22Rv1 (cell line): ENCODE data around the gene CEP85.

ENCODE experiments used
- CTCF ChIP-seq: fragments of 450-650 bp; IDR thresholded peaks from 2 replicates; pipeline ENCODE4 v1.5.1; 2017; ENCODE audit warnings: mild to moderate bottlenecking
- ZFX ChIP-seq: fragments of 450-650 bp; IDR thresholded peaks from 2 replicates; pipeline ENCODE4 v1.6.1; 2017; ENCODE audit warnings: antibody characterized with exemption, borderline replicate concordance

- TF ChIP-seq CTCF: no peak
- no peak for TF ChIP-seq ZFX
Observed at GRCh38 chr1:26323382-26323781, 89.4 kb downstream of the CEP85 start.
